Measurements from ENCODE around the gene MTIF3. TPM values are rescaled to one million over a fixed set of nuclear protein-coding genes. Genes with fewer than 3 reads are reported as not detected.

MTIF3 gene
- total RNA-seq, 1 experiment from 2014 or later: 31.6 TPM

DNA sequence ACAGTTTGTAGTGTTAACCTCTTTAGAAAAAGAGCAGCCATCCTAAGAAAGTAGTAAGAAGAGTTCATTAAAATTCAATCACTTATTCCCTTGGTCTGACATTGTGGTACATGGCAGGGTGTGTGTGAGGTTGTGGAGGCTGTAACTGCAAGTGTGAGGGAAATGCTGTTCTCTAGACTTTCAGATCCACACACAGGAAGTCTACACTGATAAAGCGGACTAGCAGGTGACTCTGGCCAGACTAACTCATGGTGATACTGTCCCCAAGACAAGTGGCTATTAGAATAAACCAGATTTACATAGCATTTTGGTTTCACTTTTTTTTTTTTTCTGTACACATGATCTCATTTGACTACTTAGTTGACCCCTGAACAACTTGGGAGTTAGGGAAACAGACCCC lies 10.0 kb downstream of the MTIF3 start:
- no peaks in the 10 kb centered on the region for H4K20me1 ChIP-seq (ENCODE audit: control insufficient read depth, insufficient read depth, insufficient read length)

More for the DNA sequence above, 10.0 kb downstream of the MTIF3 start:
- no CpG with 5 or more reads among the region's 1 CpG for WGBS (ENCODE audit: extremely low coverage, insufficient read length, low lambda C conversion rate)
- no peak overlapping the region for H3K4me3 Mint-ChIP-seq
- Histone ChIP-seq H3K9ac (ENCODE audit: extremely low read depth, insufficient read length, low read length) (no peak overlapping the region), H3K27me3 (ENCODE audit: insufficient read depth, low read length) (no peaks in the 10 kb centered on the region), H4K91ac (ENCODE audit: insufficient read length, low read depth, low read length) (no peak overlapping the region), H3K56ac (ENCODE audit: insufficient read length, low read depth, low read length) (no peak overlapping the region), H3K14ac (ENCODE audit: insufficient read depth, low read length) (no peak overlapping the region), H3K23me2 (ENCODE audit: insufficient read length, low read depth, low read length, poor library complexity, severe bottlenecking) (no peaks in the 10 kb centered on the region), H2AK5ac (ENCODE audit: insufficient read length, low read length) (no peak overlapping the region), H2AFZ (ENCODE audit: low read length) (no peak overlapping the region), H2BK20ac (ENCODE audit: low read depth, low read length, poor library complexity, severe bottlenecking) (no peak overlapping the region), H3K79me2 (ENCODE audit: insufficient read depth, low read length) (0 out of 2 replicates have a peak, but pooled peaks cover under 1% of the 10 kb centered on the region), H3K4me2 (ENCODE audit: insufficient read depth, insufficient read length, low read length) (no peak overlapping the region), H3T11ph (ENCODE audit: low read length) (no peak overlapping the region), H3K4ac (ENCODE audit: low read depth, low read length) (no peak overlapping the region), H3K9me3 (ENCODE audit: control insufficient read depth, low read depth, low read length) (no peaks in the 10 kb centered on the region), H3K79me1 (ENCODE audit: insufficient read depth, low read depth, low read length, poor library complexity, severe bottlenecking) (peaks cover 2% of the 10 kb centered on the region), H3K4me1 (ENCODE audit: insufficient read depth, low read length) (no peaks in the 10 kb centered on the region), H3K23ac (ENCODE audit: insufficient read length, low read depth, low read length) (no peak overlapping the region), H2BK15ac (ENCODE audit: low read depth, low read length) (no peak overlapping the region), H3K27ac (ENCODE audit: insufficient read length, low read depth, low read length) (no peak overlapping the region), H2BK5ac (ENCODE audit: insufficient read length, low read length) (no peak overlapping the region), H4K5ac (ENCODE audit: insufficient read length, low read depth, low read length) (no peak overlapping the region), H2BK120ac (ENCODE audit: low read depth, low read length, poor library complexity, severe bottlenecking) (no peak overlapping the region), H4K8ac (replicated peaks; ENCODE audit: insufficient read length, low read depth, low read length) (no peak overlapping the region), H3K18ac (ENCODE audit: insufficient read length, low read depth, low read length) (no peak overlapping the region), H2BK12ac (ENCODE audit: insufficient read length, low read depth, low read length) (no peak overlapping the region)
- H3K4me1 Mint-ChIP-seq: no peaks in the 10 kb centered on the region
- no peak overlapping the region for H3K27ac Mint-ChIP-seq
- no peaks in the 10 kb centered on the region for H3K9me3 Mint-ChIP-seq
- no peaks in the 10 kb centered on the region for H3K27me3 Mint-ChIP-seq (ENCODE audit: low read depth)
- H3K36me3 Mint-ChIP-seq (ENCODE audit: insufficient read depth in 1 of 3, low read depth in 3 of 3): peaks cover 2 to 23% (median 17%) of the 10 kb centered on the region in 3 experiments; a peak in 4 of 7 replicates
- no peak for DNase-seq
- TF ChIP-seq, protein P1, sequence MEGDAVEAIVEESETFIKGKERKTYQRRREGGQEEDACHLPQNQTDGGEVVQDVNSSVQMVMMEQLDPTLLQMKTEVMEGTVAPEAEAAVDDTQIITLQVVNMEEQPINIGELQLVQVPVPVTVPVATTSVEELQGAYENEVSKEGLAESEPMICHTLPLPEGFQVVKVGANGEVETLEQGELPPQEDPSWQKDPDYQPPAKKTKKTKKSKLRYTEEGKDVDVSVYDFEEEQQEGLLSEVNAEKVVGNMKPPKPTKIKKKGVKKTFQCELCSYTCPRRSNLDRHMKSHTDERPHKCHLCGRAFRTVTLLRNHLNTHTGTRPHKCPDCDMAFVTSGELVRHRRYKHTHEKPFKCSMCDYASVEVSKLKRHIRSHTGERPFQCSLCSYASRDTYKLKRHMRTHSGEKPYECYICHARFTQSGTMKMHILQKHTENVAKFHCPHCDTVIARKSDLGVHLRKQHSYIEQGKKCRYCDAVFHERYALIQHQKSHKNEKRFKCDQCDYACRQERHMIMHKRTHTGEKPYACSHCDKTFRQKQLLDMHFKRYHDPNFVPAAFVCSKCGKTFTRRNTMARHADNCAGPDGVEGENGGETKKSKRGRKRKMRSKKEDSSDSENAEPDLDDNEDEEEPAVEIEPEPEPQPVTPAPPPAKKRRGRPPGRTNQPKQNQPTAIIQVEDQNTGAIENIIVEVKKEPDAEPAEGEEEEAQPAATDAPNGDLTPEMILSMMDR (conservative IDR thresholded peaks at IDR 0.05): no peak

Data from H9 (cell line).